Lung (tissue), 12 donors: Measurements from ENCODE around the gene MLST8. TPM values are rescaled to one million over a fixed set of nuclear protein-coding genes. Genes with fewer than 3 reads are reported as not detected.

ENCODE experiments used
- ATAC-seq: fragments of 200-7000 bp; cut with Tn5 transposase; one replicate; pipeline ENCODE4 v1.9.1; 2020; ENCODE audit warnings: moderate number of reproducible peaks; ENCODE audit not compliant: insufficient read depth, low FRiP score
- DNase-seq, 3 donors: peaks; one replicate each; pipeline ENCODE4 v3.0.0-alpha.2; 2013 to 2017
- H3K27ac ChIP-seq, 2 donors: one replicate each; pipeline ENCODE4 v1.5.1; 2013; ENCODE audit warnings: mild to moderate bottlenecking in 2 of 2, moderate library complexity in 2 of 2, control low read depth in 1 of 2, inconsistent platforms in 1 of 2, low read depth in 1 of 2, low read length in 1 of 2
- H3K27me3 ChIP-seq, 3 donors: one replicate each; pipeline ENCODE4 v1.5.1; 2013; ENCODE audit warnings: low read length in 2 of 3; ENCODE audit not compliant: control insufficient read depth in 3 of 3, insufficient read depth in 3 of 3
- H3K36me3 ChIP-seq, 4 donors: one replicate each; pipeline ENCODE4 v1.5.1; 2013; ENCODE audit warnings: low read length in 4 of 4, mild to moderate bottlenecking in 1 of 4, moderate library complexity in 1 of 4; ENCODE audit not compliant: control insufficient read depth in 4 of 4, insufficient read depth in 4 of 4
- H3K4me1 ChIP-seq, 5 donors: one replicate each; pipeline ENCODE4 v1.5.1; 2013; ENCODE audit warnings: low read length in 5 of 5, mild to moderate bottlenecking in 2 of 5, moderate library complexity in 1 of 5; ENCODE audit not compliant: control insufficient read depth in 5 of 5, insufficient read depth in 5 of 5
- H3K4me3 ChIP-seq: one replicate; pipeline ENCODE4 v1.5.1; 2013; ENCODE audit warnings: mild to moderate bottlenecking, control low read depth, moderate library complexity
- H3K9ac ChIP-seq, 2 donors: one replicate each; pipeline ENCODE4 v1.5.1; 2013; ENCODE audit warnings: low read length in 2 of 2, control low read depth in 1 of 2; ENCODE audit not compliant: insufficient read depth in 1 of 2
- H3K9me3 ChIP-seq, 4 donors: one replicate each; pipeline ENCODE4 v1.5.1; 2013; ENCODE audit warnings: low read length in 3 of 4, mild to moderate bottlenecking in 1 of 4, moderate library complexity in 1 of 4; ENCODE audit not compliant: control insufficient read depth in 4 of 4, insufficient read depth in 3 of 4
- WGBS, 2 donors: extraction: QIAGEN DNeasy Blood & Tissue Kit; methylation state at CpG; one replicate each; pipeline ENCODE4 v1.1.7; 2013; 5-methylcytosine and 5-hydroxymethylcytosine counted together
- polyA plus RNA-seq, 2 donors: library from polyadenylated mRNA; stranded (reverse); fragments of 200-250 nt; gene quantifications; one replicate each; pipeline ENCODE4 v1.2.1, GENCODE V29; 2013
- total RNA-seq, 2 donors: library from RNA; depleted of rRNA in 1 of 2; stranded (reverse); fragments of >200 nt in 1 of 2; gene quantifications; one replicate each; pipeline ENCODE4 v1.2.1, GENCODE V29; 2014 to 2021
- TF ChIP-seq, protein P1 (sequence below): IDR thresholded peaks from 2 replicates; pipeline ENCODE4 v1.5.1; 2012; ENCODE audit warnings: mild to moderate bottlenecking; ENCODE audit errors: control extremely low read depth, extremely low read depth
- donor health status: control.
- donor health status: control.
- donor health status: Bipolar disorder and iron deficiency.
- donor health status: healthy.
- donor health status: DM: yes; HTN: yes; CAD: no.

The MLST8 gene
- total and polyA plus RNA-seq, 4 donors = 17.2 to 48.9 (median 41.2) TPM

DNA sequence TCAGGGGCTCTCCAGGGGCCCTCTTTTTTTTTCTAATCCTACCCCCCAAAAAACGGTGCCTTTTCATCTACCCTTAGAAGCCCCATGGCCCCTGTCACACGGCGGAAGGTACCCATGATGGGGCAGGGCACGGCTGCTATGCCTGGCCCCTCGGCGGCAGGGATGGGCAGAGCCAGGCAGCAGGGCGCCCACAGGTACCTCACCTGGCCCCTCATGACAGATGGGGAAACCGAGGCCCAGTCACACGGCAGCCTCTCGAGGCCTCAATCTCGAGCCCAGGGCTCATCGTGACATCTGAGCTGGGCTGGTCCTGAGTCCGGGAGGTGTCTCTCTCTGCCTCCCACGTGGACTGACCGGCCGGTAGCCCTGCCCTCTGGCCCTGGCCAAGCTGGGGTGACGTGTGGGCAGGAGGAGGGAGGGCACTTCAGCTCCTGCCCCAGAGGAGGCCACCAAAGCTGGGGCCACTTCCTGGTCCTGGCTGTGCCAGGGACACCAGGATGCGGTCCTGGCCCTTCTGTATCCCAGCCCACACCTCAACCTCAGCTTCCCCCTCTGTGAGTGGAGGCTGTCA, 38.1 kb upstream of the MLST8 start:
- Histone ChIP-seq H3K9me3 (no peaks in the 10 kb centered on the region), H3K27me3 (no peaks in the 10 kb centered on the region), H3K36me3 (peaks cover 0 to 43% (median 4%) of the 10 kb centered on the region in 4 donors), H3K4me1 (peaks cover 0 to 3% (median 0%) of the 10 kb centered on the region in 5 donors), H3K4me3 (no peak overlapping the region), H3K9ac (no peak overlapping the region), H3K27ac (no peak overlapping the region)
- ATAC-seq (no peak), DNase-seq (no peak)
- TF ChIP-seq, protein P1, sequence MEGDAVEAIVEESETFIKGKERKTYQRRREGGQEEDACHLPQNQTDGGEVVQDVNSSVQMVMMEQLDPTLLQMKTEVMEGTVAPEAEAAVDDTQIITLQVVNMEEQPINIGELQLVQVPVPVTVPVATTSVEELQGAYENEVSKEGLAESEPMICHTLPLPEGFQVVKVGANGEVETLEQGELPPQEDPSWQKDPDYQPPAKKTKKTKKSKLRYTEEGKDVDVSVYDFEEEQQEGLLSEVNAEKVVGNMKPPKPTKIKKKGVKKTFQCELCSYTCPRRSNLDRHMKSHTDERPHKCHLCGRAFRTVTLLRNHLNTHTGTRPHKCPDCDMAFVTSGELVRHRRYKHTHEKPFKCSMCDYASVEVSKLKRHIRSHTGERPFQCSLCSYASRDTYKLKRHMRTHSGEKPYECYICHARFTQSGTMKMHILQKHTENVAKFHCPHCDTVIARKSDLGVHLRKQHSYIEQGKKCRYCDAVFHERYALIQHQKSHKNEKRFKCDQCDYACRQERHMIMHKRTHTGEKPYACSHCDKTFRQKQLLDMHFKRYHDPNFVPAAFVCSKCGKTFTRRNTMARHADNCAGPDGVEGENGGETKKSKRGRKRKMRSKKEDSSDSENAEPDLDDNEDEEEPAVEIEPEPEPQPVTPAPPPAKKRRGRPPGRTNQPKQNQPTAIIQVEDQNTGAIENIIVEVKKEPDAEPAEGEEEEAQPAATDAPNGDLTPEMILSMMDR = no peak
- WGBS, 2 donors = 92 to 94% methylated on average over 18 of the region's 18 CpGs

- no peaks in the 10 kb centered on the region for H3K9me3 ChIP-seq
- no peak overlapping the region for H3K9ac ChIP-seq
- peaks cover 0 to 3% (median 0%) of the 10 kb centered on the region in 5 donors for H3K4me1 ChIP-seq
- peak overlapping the region; percentile 47 for H3K4me3 ChIP-seq
- TF ChIP-seq, protein P1 = no peak
- H3K27ac ChIP-seq = peak overlapping the region in 1 of 2 donors; percentile 83
- peak in 1 of 3 donors; percentile 44 for DNase-seq
- H3K27me3 ChIP-seq = no peaks in the 10 kb centered on the region
- WGBS, 2 donors = 63 to 90% methylated on average over 18 of the region's 18 CpGs
- no peak for ATAC-seq
- H3K36me3 ChIP-seq = peaks cover 2 to 66% (median 8%) of the 10 kb centered on the region in 4 donors
These were observed 35.2 kb upstream of the MLST8 start for GRCh38 chr16:2170080-2170479.

- Histone ChIP-seq H3K9me3 (no peaks in the 10 kb centered on the region), H3K36me3 (peaks cover 4 to 69% (median 13%) of the 10 kb centered on the region in 4 donors), H3K4me1 (peaks cover 0 to 3% (median 0%) of the 10 kb centered on the region in 5 donors), H3K27me3 (no peaks in the 10 kb centered on the region), H3K27ac (peak overlapping the region in 1 of 2 donors; percentile 83), H3K4me3 (peak overlapping the region; percentile 47), H3K9ac (no peak overlapping the region)
- DNase-seq (no peak), ATAC-seq (no peak)
- TF ChIP-seq, protein P1 = no peak
- WGBS, 2 donors = 78 to 79% methylated on average over 47 of the region's 47 CpGs
These were observed 34.4 kb upstream of the MLST8 start for GRCh38 chr16:2170587-2171435.
